Left renal cortex interstitium (tissue), 4 donors: ENCODE measurements around the gene ADAD1. TPM values are rescaled to one million over a fixed set of nuclear protein-coding genes. Genes with fewer than 3 reads are reported as not detected.
"Not testable (repeated sequence)": the region's sequence is repeated elsewhere in the genome, so short reads cannot be mapped to it uniquely, and the experiment has no call there.

Experiments
- DNase-seq, 4 donors: peaks; one replicate each; pipeline ENCODE4 v3.0.0-alpha.2; 2013; ENCODE audit warnings: low read depth in 4 of 4, low spot score in 2 of 4, missing footprints in 1 of 4
- polyA plus RNA-seq, 4 donors: library from polyadenylated mRNA; unstranded; fragments of 120-200 nt; gene quantifications; one replicate each; pipeline ENCODE4 v1.2.1, GENCODE V29; 2013; ENCODE audit not compliant: insufficient read length in 4 of 4

Gene ADAD1
- not detected for polyA plus RNA-seq

- no peak for DNase-seq
Observed at GRCh38 chr4:122378711-122379110, at the start of gene ADAD1. Gene ADAD1 (plus strand): TSS chr4:122379011. CDS start chr4:122380070, 1,059 bp downstream.

DNA sequence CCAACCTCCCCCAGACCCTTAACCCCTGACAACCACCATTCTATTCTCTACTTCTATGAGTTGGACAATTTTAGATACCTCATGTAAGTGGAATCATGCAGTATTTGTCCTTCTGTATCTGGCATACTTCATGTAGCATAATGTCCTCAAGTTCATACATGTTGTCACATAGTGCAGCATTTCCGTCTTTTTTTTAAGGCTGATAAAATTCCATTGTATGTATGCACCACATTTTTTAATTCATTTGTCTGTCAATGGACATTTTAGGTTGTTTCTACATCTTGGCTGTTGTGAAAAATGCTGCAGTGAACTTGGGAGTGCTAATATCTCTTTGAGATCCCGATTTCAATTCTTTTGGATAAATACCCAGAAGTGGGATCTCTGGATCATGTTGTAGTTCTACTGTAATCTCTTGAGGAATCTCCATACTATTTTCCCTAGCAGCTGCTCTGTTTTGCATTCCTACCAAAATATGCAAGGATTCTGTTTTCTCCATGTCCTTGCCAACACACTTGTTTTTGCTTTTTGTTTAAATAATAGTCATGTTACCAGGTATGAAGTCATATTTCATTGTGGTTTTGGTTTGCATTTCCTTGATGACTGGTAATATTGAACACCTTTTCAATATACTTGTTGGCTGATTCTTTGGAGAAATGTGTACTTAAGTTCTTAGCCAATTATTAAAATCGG is 48.8 kb upstream of the ADAD1 start:
- no peak for DNase-seq

DNA sequence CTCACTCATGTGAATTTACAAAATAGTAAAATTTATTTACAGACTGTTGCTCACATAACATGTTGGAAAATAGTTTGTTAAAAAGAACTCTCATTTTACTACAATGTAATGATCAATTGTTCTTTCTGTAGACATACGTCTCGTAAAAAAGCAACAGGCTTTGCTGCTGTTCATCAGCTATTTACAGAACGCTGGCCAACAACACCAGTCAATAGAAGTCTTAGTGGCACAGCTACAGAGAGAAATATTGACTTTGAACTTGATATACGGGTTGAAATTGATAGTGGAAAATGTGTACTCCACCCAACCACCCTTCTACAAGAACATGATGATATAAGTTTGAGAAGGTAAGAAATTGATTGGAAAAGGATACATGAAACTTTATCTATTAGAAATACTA is 47.6 kb upstream of the ADAD1 start:
- no peak for DNase-seq

GRCh38 chr4:122334828-122335227 is 44.0 kb upstream of the ADAD1 start:
- no peak for DNase-seq

GRCh38 chr4:122341886-122342285 is 36.9 kb upstream of the ADAD1 start:
- DNase-seq, result no peak

- no peak for DNase-seq
Observed at GRCh38 chr4:122346036-122346435, 32.8 kb upstream of the ADAD1 start.

GRCh38 chr4:122346503-122346902 is 32.3 kb upstream of the ADAD1 start:
- no peak for DNase-seq

GRCh38 chr4:122356317-122356808 is 22.4 kb upstream of the ADAD1 start:
- no peak for DNase-seq

DNA sequence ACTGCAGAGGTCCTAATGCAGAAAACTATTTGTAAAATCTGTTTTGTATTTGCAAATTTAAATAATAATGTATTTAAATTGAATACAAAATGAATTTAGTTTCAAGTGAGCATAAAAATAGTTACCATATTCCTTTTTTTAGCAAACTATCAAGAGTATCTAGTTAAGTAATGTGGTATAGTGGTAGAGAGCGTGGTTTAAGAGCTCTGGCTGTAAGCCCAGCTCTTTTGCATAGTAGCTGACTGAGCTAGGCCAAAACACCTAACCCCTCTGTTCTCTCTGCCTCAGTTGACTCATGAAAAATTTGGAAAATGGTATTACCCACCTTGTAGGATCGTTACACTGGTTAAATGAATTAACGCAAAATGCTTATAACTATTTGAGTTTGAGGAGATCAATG is 18.1 kb upstream of the ADAD1 start:
- no peak for DNase-seq

GRCh38 chr4:122364700-122365404 is 14.0 kb upstream of the ADAD1 start:
- DNase-seq, result no peak

GRCh38 chr4:122368786-122369185 is 10.0 kb upstream of the ADAD1 start:
- not testable (repeated sequence) for DNase-seq

DNA sequence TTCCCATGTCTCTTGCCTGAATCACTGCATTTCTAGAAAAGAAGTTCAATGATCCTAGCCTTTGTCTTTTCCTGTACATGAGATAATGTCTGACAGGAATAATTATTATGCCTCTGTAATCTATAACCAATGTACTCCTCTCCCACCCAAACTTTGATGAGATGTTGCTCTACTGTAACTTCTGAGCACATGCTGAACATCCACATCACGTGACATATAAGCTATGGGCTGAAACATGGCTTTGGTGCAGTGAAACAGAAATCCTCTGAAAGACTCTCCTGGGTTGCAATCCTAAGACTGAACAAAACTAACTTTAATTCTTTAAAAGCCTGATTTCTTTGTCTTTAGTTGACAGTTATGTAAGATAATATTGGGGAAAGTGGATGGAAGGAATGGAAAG is 1.5 kb upstream of the ADAD1 start:
- DNase-seq, result no peak

DNA sequence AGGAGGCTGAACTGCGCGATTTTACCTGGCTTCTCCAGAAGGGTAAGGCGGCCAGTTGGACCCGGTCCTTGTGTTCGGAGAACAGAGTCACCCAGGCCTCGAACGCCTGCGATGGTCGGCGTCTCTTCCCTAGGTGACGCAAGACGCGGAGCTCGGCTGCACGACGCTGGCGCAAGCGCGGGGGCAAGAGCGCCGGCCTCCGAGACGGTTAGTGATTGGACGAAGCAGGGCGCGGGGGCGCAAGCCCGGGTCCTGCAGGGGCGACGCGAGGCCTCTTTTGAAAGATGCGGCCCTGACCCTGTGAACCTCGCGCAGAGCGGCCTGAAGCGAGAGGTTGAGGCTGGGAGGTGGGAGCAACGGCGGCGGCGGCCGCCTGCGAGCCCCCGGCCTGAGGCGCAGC is 428 bp downstream of the ADAD1 start:
- no peak for DNase-seq

DNA sequence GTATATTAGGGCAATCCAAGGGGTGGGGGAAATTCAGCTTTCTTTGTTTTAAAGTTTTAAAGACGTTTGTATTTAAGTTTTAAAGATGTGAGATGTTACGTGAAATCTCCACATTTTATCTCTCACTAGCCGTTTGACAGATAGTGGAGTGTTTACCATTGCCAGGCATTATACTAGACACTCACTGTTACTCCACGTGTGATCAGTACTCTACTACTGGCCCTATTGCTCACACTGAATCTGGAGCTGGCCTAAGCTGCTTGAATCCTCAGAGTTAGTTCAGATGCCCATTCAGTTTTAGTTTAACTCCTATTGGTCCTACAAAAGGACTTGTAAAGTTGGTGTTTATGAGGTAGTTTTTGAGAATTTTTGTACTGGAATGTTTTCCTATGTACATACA is 4.5 kb downstream of the ADAD1 start:
- no peak for DNase-seq

- DNase-seq, result no peak
Observed at GRCh38 chr4:122384245-122384644, 5.4 kb downstream of the ADAD1 start.

- DNase-seq, result no peak
Observed at GRCh38 chr4:122393276-122393675, 14.5 kb downstream of the ADAD1 start.

- no peak for DNase-seq
Observed at GRCh38 chr4:122403861-122404260, 25.1 kb downstream of the ADAD1 start.

- DNase-seq, result no peak
Observed at GRCh38 chr4:122412547-122412946, 33.7 kb downstream of the ADAD1 start.

- no peak for DNase-seq
Observed at GRCh38 chr4:122423246-122423645, 44.4 kb downstream of the ADAD1 start.

DNA sequence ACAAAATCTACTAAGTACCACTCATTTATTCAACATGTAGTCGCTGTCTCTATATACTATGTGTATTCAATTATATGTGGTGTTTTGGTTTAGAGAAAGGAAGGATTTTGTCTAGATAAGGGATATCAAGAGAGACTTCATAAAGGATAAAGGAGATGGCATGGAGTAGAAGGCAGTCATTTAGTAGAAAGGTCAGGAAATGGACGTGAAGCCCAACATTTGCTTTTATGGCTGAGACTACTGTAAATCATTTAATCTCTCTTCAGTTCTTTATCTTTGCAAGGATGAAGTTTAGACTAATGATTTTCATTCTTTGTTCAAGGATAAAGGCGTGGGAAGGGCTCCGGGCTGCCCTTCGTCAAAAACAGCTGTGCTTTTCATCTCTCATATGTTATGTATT is 52.5 kb downstream of the ADAD1 start:
- DNase-seq, result no peak

- no peak for DNase-seq
Observed at GRCh38 chr4:122434285-122434684, 55.5 kb downstream of the ADAD1 start.

DNA sequence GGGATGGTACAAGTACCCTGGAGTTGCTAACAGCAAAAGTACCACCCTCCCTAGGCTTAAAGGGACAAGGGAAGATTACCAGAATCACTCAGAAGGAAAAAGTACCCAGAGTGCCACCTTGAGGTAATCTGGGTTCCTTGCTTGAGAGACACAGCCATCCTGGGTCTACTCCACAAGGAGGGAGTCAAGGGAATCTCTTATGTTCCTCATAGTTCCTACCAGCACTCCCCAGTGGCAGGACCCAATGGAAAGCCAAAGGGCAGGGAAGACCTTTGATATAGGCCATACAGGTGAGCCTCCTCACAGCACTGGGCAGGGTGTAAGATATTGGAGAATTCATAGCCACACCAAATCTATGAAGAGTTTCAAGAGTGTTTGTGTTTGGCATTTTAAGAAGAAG is 72.0 kb downstream of the ADAD1 start:
- DNase-seq, result no peak
